Measurements from ENCODE around the gene PRELID1.

PRELID1 gene

GRCh38 chr5:177355868-177356168 is 52.2 kb downstream of the PRELID1 start:
- no peak for DNase-seq (ENCODE audit: extremely low read depth in 1 of 2, low read depth in 1 of 2)
